H1 (cell line): ENCODE measurements around the gene RRAS2. TPM values are rescaled to one million over a fixed set of nuclear protein-coding genes. Genes with fewer than 3 reads are reported as not detected.

Source experiments
- CTCF ChIA-PET: fragments of 300-600 bp; sonication (Branson Sonifier 250); formaldehyde crosslinking; loops from one replicate; lab custom pipeline; 2021; ENCODE audit not compliant: partially characterized antibody; lab: Charles Lee
- POLR2A ChIA-PET: fragments of 300-600 bp; sonication (Branson Sonifier 250); formaldehyde crosslinking; loops from one replicate; lab custom pipeline; 2021; ENCODE audit warnings: inconsistent platforms; ENCODE audit not compliant: partially characterized antibody; lab: Charles Lee
- DNase-seq, 2 experiments: peaks; one replicate each; pipeline versions ENCODE4 v3.0.0 to v3.0.0-alpha.2; 2010 to 2022; ENCODE audit warnings: low spot score in 2 of 2, low read depth in 1 of 2, mixed read lengths in 1 of 2
- FAIRE-seq: peaks from 2 replicates; lab custom pipeline; 2011; peaks lifted over from hg19 to GRCh38; lab: Jason Lieb, UNC
- H2AFZ ChIP-seq: 2 replicates; pipeline ENCODE4 v1.8.1; 2012; ENCODE audit warnings: low read length, inconsistent platforms
- H2AK5ac ChIP-seq: 2 replicates; pipeline ENCODE4 v1.6.1; 2013; ENCODE audit warnings: low read depth, low read length
- H2BK120ac ChIP-seq: replicated peaks from 2 replicates; pipeline ENCODE3; 2013; ENCODE audit warnings: low read depth, low read length, inconsistent platforms
- H2BK12ac ChIP-seq: 2 replicates; pipeline ENCODE4 v1.6.1; 2013; ENCODE audit warnings: low read depth, low read length
- H2BK15ac ChIP-seq: 2 replicates; pipeline ENCODE4 v1.6.1; 2013; ENCODE audit warnings: low read length
- H2BK20ac ChIP-seq: 2 replicates; pipeline ENCODE4 v1.6.1; 2013; ENCODE audit warnings: low read length
- H2BK5ac ChIP-seq: 2 replicates; pipeline ENCODE4 v1.6.1; 2013; ENCODE audit warnings: low read depth, low read length
- H3K14ac ChIP-seq: 2 replicates; pipeline ENCODE4 v1.6.1; 2013; ENCODE audit warnings: inconsistent platforms; ENCODE audit not compliant: insufficient read length
- H3K18ac ChIP-seq: 2 replicates; pipeline ENCODE4 v1.6.1; 2013; ENCODE audit warnings: low read length; ENCODE audit errors: extremely low read depth
- H3K23ac ChIP-seq: 2 replicates; pipeline ENCODE4 v1.6.1; 2013; ENCODE audit warnings: inconsistent platforms; ENCODE audit not compliant: insufficient read length
- H3K23me2 ChIP-seq: 2 replicates; pipeline ENCODE4 v1.6.1; 2013; ENCODE audit warnings: low read depth, low read length
- H3K27ac ChIP-seq: 2 replicates; pipeline ENCODE4 v1.6.1; 2011; ENCODE audit warnings: low read depth, low read length, inconsistent platforms
- H3K27me3 ChIP-seq, 4 experiments: replicated peaks in 1 of 4; 1 replicate in 1 of 4; 2 replicates in 3 of 4; pipeline versions ENCODE4 v1.6.1 to v1.8.1; 2011 to 2013; ENCODE audit warnings: low read length in 3 of 4, mild to moderate bottlenecking in 3 of 4, inconsistent platforms in 2 of 4, mixed read lengths in 2 of 4, moderate library complexity in 1 of 4; ENCODE audit not compliant: control insufficient read depth in 3 of 4, insufficient read depth in 3 of 4; ENCODE audit errors: extremely low read depth in 1 of 4
- H3K36me3 ChIP-seq, 4 experiments: 2 replicates each; pipeline versions ENCODE4 v1.6.1 to v1.8.1; 2011 to 2013; ENCODE audit warnings: mild to moderate bottlenecking in 4 of 4, low read length in 3 of 4, moderate library complexity in 2 of 4, control low read depth in 1 of 4, inconsistent platforms in 1 of 4; ENCODE audit not compliant: insufficient read depth in 4 of 4, control insufficient read depth in 2 of 4
- H3K4ac ChIP-seq: replicated peaks from 2 replicates; pipeline ENCODE3; 2013; ENCODE audit warnings: low read length, low read depth, mixed read lengths, inconsistent platforms; ENCODE audit not compliant: insufficient read length
- H3K4me1 ChIP-seq, 4 experiments: replicated peaks in 1 of 4; 1 replicate in 1 of 4; 2 replicates in 3 of 4; pipeline versions ENCODE4 v1.6.1 to v1.8.1; 2011 to 2013; ENCODE audit warnings: low read length in 3 of 4, inconsistent platforms in 2 of 4, mixed read lengths in 1 of 4; ENCODE audit not compliant: insufficient read depth in 4 of 4, control insufficient read depth in 3 of 4
- H3K4me2 ChIP-seq, 2 experiments: 2 replicates each; pipeline versions ENCODE4 v1.6.1 to v1.8.1; 2011 to 2013; ENCODE audit warnings: low read depth in 2 of 2, low read length in 2 of 2, control low read depth in 1 of 2, inconsistent platforms in 1 of 2, mild to moderate bottlenecking in 1 of 2; ENCODE audit not compliant: insufficient read depth in 1 of 2
- H3K4me3 ChIP-seq, 4 experiments: fragments of 200-600, 300-600 bp in 1 of 4; sonication (generic), shearing (Covaris generic), sonication (Bioruptor Twin) in 1 of 4; 2 replicates each; pipeline versions ENCODE4 v1.5.1 to v1.8.1; 2011 to 2016; ENCODE audit warnings: low read length in 4 of 4, low read depth in 3 of 4, control low read depth in 2 of 4, inconsistent platforms in 2 of 4, mild to moderate bottlenecking in 2 of 4, mixed read lengths in 1 of 4, moderate library complexity in 1 of 4; ENCODE audit not compliant: insufficient read depth in 2 of 4; ENCODE audit errors: extremely low read depth in 1 of 4
- H3K56ac ChIP-seq: replicated peaks from 2 replicates; pipeline ENCODE3; 2013; ENCODE audit warnings: low read depth, mild to moderate bottlenecking, mixed read lengths, low read length, inconsistent platforms; ENCODE audit not compliant: insufficient read length
- H3K79me1 ChIP-seq: 2 replicates; pipeline ENCODE4 v1.6.1; 2013; ENCODE audit warnings: low read depth, low read length, control low read depth
- H3K79me2 ChIP-seq, 2 experiments: 2 replicates each; pipeline versions ENCODE4 v1.6.1 to v1.8.1; 2012 to 2013; ENCODE audit warnings: low read length in 2 of 2, mild to moderate bottlenecking in 2 of 2, inconsistent platforms in 1 of 2; ENCODE audit not compliant: insufficient read depth in 2 of 2, control insufficient read depth in 1 of 2
- H3K9ac ChIP-seq, 4 experiments: replicated peaks in 1 of 4; 1 replicate in 1 of 4; 2 replicates in 3 of 4; pipeline versions ENCODE4 v1.6.1 to v1.8.1; 2011 to 2013; ENCODE audit warnings: low read depth in 3 of 4, low read length in 3 of 4, control low read depth in 2 of 4, mild to moderate bottlenecking in 2 of 4, moderate library complexity in 2 of 4, inconsistent platforms in 1 of 4; ENCODE audit errors: extremely low read depth in 1 of 4
- H3K9me3 ChIP-seq, 2 experiments: 2 replicates each; pipeline versions ENCODE4 v1.6.1 to v1.8.1; 2012 to 2013; ENCODE audit warnings: mild to moderate bottlenecking in 2 of 2, moderate library complexity in 2 of 2, control low read depth in 1 of 2, inconsistent platforms in 1 of 2, low read depth in 1 of 2, low read length in 1 of 2, mixed read lengths in 1 of 2; ENCODE audit not compliant: insufficient read depth in 2 of 2
- H4K20me1 ChIP-seq, 2 experiments: replicated peaks in 1 of 2; 2 replicates each; pipeline versions ENCODE3 to v1.8.1; 2011 to 2013; ENCODE audit warnings: inconsistent platforms in 2 of 2, low read length in 2 of 2, mild to moderate bottlenecking in 1 of 2; ENCODE audit not compliant: insufficient read depth in 2 of 2, control insufficient read depth in 1 of 2
- H4K5ac ChIP-seq: 2 replicates; pipeline ENCODE4 v1.6.1; 2013; ENCODE audit warnings: low read length, low read depth, mixed read lengths, inconsistent platforms; ENCODE audit not compliant: insufficient read length
- H4K8ac ChIP-seq: 2 replicates; pipeline ENCODE4 v1.8.0; 2013; ENCODE audit warnings: mild to moderate bottlenecking, moderate library complexity, low read length, inconsistent platforms; ENCODE audit not compliant: insufficient read depth; ENCODE audit errors: extremely low read depth
- H4K91ac ChIP-seq: replicated peaks from 2 replicates; pipeline ENCODE3; 2013; ENCODE audit warnings: low read length, mixed read lengths, inconsistent platforms; ENCODE audit not compliant: insufficient read length
- CEBPB ChIP-seq: IDR thresholded peaks from 2 replicates; pipeline ENCODE4 v1.6.1; 2012; ENCODE audit warnings: low read depth, low read length
- KDM1A ChIP-seq: fragments of 200-600, 300-600 bp; sonication (generic); IDR thresholded peaks from 2 replicates; pipeline ENCODE4 v1.7.1; 2016; ENCODE audit warnings: mild to moderate bottlenecking, low read length, borderline replicate concordance
- RNF2 ChIP-seq: fragments of 200-900, 300-1000 bp; sonication (generic); IDR thresholded peaks from 2 replicates; pipeline ENCODE4 v1.7.1; 2016; ENCODE audit warnings: borderline replicate concordance, low read depth, mild to moderate bottlenecking, antibody characterized with exemption, low read length; ENCODE audit not compliant: poor library complexity, severe bottlenecking; ENCODE audit errors: missing control alignments
- SIX5 ChIP-seq: IDR thresholded peaks from 2 replicates; pipeline ENCODE4 v1.6.1; 2011; ENCODE audit warnings: mild to moderate bottlenecking, low read depth, low read length
- TBP ChIP-seq: IDR thresholded peaks from 2 replicates; pipeline ENCODE4 v1.6.1; 2011; ENCODE audit warnings: low read depth, low read length, improper control_type of control experiment
- TCF12 ChIP-seq: IDR thresholded peaks from 2 replicates; pipeline ENCODE4 v1.6.1; 2011; ENCODE audit warnings: low read depth, mild to moderate bottlenecking, low read length
- WGBS, 2 experiments: shearing (Covaris generic) in 1 of 2; methylation state at CpG; one replicate each; pipeline versions ENCODE4 v1.1.6 to v1.1.7; 2013 to 2015; ENCODE audit warnings: low lambda C conversion rate in 2 of 2, mixed read lengths in 2 of 2, inconsistent platforms in 1 of 2, low coverage in 1 of 2, missing lambda C conversion rate in 1 of 2; ENCODE audit not compliant: insufficient replicate concordance in 2 of 2, insufficient coverage in 1 of 2, insufficient read length in 1 of 2; ENCODE audit errors: extremely low coverage in 1 of 2, missing lambda C conversion rate in 1 of 2; 5-methylcytosine and 5-hydroxymethylcytosine counted together
- polyA plus RNA-seq, 7 experiments: library from polyadenylated mRNA; depleted of rRNA in 3 of 7; stranded (reverse) in 5 of 7; unstranded in 2 of 7; fragments of >200 nt in 5 of 7; fragments of 200-250 nt in 2 of 7; gene quantifications; 1 replicate in 5 of 7; 2 replicates in 1 of 7; 4 replicates in 1 of 7; pipeline versions ENCODE4 v1.2.1 to v1.2.3, GENCODE V29; 2011 to 2013; ENCODE audit warnings: missing spikeins in 2 of 7, mixed read lengths in 2 of 7
- total RNA-seq: library from RNA; stranded (reverse); fragmentation: NEBNext Ultra II Directional; extraction: Animal tissue kit (Norgen Biotek cat#: 25700); gene quantifications from 2 replicates; pipeline ENCODE4 v1.2.1, GENCODE V29; 2021

Gene RRAS2
- total and polyA plus RNA-seq, 2 of the 8 experiments (the other 6 are each of a cell fraction or from before 2014, with no cell fraction given), result 72.3 to 234 TPM

- Histone ChIP-seq H2AK5ac (no peak overlapping the region), H3K27me3 (no peaks in the 10 kb centered on the region), H3K23me2 (no peaks in the 10 kb centered on the region; the same call in 1 of the 2 replicates), H3K23ac (no peak overlapping the region), H3K14ac (no peak overlapping the region), H3K79me1 (no peaks in the 10 kb centered on the region), H4K8ac (no peak overlapping the region), H3K36me3 (no peaks in the 10 kb centered on the region), H3K56ac (no peak overlapping the region), H2BK5ac (no peak overlapping the region), H2BK12ac (no peak overlapping the region), H3K27ac (no peak overlapping the region), H4K91ac (no peak overlapping the region), H2AFZ (no peak overlapping the region), H2BK20ac (no peak overlapping the region), H3K4me2 (no peak overlapping the region), H4K5ac (no peak overlapping the region), H2BK120ac (no peak overlapping the region), H3K9ac (no peak overlapping the region), H2BK15ac (no peak overlapping the region), H3K9me3 (no peaks in the 10 kb centered on the region), H4K20me1 (no peaks in the 10 kb centered on the region), H3K4me1 (no peaks in the 10 kb centered on the region), H3K18ac (no peak overlapping the region), H3K4me3 (no peak overlapping the region), H3K79me2 (no peaks in the 10 kb centered on the region), H3K4ac (no peak overlapping the region)
- CTCF ChIA-PET, result interaction anchor here (1.6 kb wide), 1 partner anchor 23 kb away, joined by 4 read pairs; no protein-coding TSS in a partner anchor
- FAIRE-seq (no peak), DNase-seq (no peak)
- POLR2A ChIA-PET, result interaction anchor here (1.5 kb wide), 1 partner anchor 88 kb away, joined by 3 read pairs; no protein-coding TSS in a partner anchor
- 95% methylated on average over 5 of the region's 5 CpGs; no CpG with 5 or more reads in 1 of the 2 experiments for WGBS, 2 experiments
- TF ChIP-seq SIX5, result no peak
- TF ChIP-seq TCF12, result no peak
- TF ChIP-seq TBP, result no peak
- TF ChIP-seq CEBPB, result no peak
- TF ChIP-seq RNF2, result no peak
- TF ChIP-seq KDM1A, result no peak
Measured at GRCh38 chr11:14393129-14393528, 34.1 kb upstream of the RRAS2 start.
